ENCODE data around the gene MRPL17. TPM values are rescaled to one million over a fixed set of nuclear protein-coding genes. Genes with fewer than 3 reads are reported as not detected.

The MRPL17 gene
- total RNA-seq, 4 donors from 2014 or later: 20.0 to 31.6 (median 29.0) TPM

GRCh38 chr11:6681505-6681904 is 1.6 kb downstream of the MRPL17 start:
- TF ChIP-seq CTCF (IDR thresholded peaks at IDR 0.05): no peak
- DNase-seq (ENCODE audit: low spot score) (no peak), ATAC-seq (ENCODE audit: low FRiP score) (no peak)

DNA sequence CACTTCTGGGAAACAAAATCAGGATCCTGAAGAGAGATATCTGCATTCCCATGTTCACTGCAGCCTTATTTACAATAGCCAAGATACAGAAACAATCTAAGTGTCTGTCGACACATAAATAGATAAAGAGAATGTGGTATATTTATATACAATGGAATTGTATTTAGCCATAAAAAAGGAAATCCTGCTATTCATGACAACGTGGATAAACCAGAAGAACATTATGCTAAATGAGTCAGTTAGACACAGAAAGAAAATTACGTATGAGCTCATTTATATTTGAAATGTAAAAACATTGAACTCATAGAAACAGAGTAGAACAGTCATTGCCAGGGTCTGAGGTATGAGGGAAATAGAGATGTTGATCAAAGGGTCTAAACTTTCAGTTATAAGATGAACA is 6.1 kb downstream of the MRPL17 start:
- no peak for DNase-seq (ENCODE audit: low spot score)
- no peak for TF ChIP-seq CTCF (IDR thresholded peaks at IDR 0.05)
- ATAC-seq (ENCODE audit: low FRiP score): no peak

DNA sequence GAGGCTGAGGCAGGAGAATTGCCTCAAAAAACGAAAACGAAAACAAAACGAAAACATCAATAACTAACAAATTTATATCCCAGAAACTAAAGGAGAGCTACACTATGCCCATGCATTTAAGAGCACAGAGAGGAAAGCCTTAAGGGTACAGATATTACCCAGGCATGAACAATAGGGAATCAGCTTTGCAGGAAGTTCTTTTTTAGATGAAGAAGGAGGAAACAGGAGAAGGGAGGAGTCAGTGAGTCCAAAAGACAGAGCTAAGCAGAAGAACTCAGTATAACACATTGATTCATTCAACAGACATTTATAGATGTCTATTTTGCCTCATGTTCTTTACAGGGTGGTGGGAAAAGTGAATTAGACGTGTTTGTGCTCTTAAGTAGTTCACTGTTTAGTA is 8.3 kb downstream of the MRPL17 start:
- ATAC-seq (ENCODE audit: low FRiP score) (no peak), DNase-seq (ENCODE audit: low spot score) (no peak)
- TF ChIP-seq CTCF (IDR thresholded peaks at IDR 0.05): no peak

- TF ChIP-seq CTCF (IDR thresholded peaks at IDR 0.05): no peak
- no peak for ATAC-seq (ENCODE audit: low FRiP score)
- DNase-seq (ENCODE audit: low spot score): no peak
These were observed 8.9 kb downstream of the MRPL17 start for GRCh38 chr11:6674219-6674597.

DNA sequence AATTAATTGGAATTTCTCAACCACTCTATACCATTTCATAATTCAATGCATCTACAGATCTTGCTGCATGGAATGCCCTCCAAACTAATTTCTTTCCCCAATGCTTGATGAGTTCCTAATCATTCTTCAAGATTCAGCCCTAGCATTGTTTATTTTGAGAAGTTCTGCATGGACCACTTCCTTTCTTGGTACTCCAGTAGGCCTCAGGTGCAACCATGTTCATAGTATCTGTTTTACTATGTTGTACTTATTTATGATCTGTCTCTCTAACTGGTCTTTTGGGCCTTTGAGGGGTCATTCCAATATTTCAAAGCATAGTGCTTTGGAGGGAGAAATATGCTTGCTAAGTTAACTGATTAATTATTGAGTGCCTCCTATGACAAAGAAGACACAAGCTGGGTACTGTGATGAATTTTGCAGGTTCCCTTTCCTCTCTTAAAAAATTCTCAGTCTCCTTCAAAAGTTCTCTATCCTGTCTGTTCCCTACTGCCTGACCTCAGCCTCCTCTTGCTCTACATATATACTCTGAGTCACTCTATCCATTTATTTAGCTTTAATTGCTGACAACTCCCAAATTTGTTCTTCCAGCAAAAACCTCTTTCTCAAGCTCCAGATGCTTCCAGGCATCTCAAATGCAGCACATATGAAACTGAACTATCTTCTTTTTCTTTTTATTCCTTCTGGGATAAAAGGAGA is 9.5 kb downstream of the MRPL17 start:
- no peak for TF ChIP-seq CTCF (IDR thresholded peaks at IDR 0.05)
- no peak for ATAC-seq (ENCODE audit: low FRiP score)
- DNase-seq (ENCODE audit: low spot score): no peak

GRCh38 chr11:6671991-6672390 is 11.1 kb downstream of the MRPL17 start:
- DNase-seq (ENCODE audit: low spot score) (no peak), ATAC-seq (ENCODE audit: low FRiP score) (no peak)
- TF ChIP-seq CTCF (IDR thresholded peaks at IDR 0.05): no peak

- DNase-seq (ENCODE audit: low spot score) (no peak), ATAC-seq (ENCODE audit: low FRiP score) (no peak)
- no peak for TF ChIP-seq CTCF (IDR thresholded peaks at IDR 0.05)
These were observed 12.8 kb downstream of the MRPL17 start for GRCh38 chr11:6670202-6670830.
